ENCODE data around the gene ZMIZ1.

ZMIZ1 gene

DNA sequence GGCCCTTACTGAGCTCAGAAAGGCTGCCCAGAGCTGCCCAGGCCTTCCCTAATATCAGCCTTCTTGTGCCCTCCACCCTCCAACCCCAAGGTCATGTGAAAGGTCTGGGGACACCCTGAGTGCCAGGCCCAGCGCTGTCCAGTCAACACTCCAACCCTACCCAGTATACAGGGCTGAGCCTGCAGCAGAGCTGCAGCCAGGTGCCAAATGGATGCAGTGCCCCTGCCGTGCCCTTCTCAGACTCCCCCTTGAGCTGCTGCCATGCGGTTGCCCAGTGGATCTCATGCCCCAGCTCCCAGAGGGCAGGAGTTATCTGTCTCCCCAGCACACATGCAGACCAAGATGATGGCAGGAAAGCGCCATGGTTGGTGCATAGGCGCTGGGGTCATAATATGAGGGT lies 61.5 kb downstream of the ZMIZ1 start:
- Histone ChIP-seq H3K36me3 (ENCODE audit: control insufficient read depth, insufficient read depth, low read length) (no peaks in the 10 kb centered on the region), H3K27me3 (replicated peaks; ENCODE audit: control insufficient read depth, insufficient read depth, low read length) (peaks cover 1% of the 10 kb centered on the region; the same call in 1 of the 2 replicates), H3K4me3 (replicated peaks; ENCODE audit: low read depth, low read length) (no peak overlapping the region)
- TF ChIP-seq, protein P1, sequence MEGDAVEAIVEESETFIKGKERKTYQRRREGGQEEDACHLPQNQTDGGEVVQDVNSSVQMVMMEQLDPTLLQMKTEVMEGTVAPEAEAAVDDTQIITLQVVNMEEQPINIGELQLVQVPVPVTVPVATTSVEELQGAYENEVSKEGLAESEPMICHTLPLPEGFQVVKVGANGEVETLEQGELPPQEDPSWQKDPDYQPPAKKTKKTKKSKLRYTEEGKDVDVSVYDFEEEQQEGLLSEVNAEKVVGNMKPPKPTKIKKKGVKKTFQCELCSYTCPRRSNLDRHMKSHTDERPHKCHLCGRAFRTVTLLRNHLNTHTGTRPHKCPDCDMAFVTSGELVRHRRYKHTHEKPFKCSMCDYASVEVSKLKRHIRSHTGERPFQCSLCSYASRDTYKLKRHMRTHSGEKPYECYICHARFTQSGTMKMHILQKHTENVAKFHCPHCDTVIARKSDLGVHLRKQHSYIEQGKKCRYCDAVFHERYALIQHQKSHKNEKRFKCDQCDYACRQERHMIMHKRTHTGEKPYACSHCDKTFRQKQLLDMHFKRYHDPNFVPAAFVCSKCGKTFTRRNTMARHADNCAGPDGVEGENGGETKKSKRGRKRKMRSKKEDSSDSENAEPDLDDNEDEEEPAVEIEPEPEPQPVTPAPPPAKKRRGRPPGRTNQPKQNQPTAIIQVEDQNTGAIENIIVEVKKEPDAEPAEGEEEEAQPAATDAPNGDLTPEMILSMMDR (IDR thresholded peaks at IDR 0.05; ENCODE audit: insufficient read depth, low read length, poor library complexity, severe bottlenecking) = no peak
- no peak for DNase-seq (ENCODE audit: extremely low read depth, insufficient read length)

DNA sequence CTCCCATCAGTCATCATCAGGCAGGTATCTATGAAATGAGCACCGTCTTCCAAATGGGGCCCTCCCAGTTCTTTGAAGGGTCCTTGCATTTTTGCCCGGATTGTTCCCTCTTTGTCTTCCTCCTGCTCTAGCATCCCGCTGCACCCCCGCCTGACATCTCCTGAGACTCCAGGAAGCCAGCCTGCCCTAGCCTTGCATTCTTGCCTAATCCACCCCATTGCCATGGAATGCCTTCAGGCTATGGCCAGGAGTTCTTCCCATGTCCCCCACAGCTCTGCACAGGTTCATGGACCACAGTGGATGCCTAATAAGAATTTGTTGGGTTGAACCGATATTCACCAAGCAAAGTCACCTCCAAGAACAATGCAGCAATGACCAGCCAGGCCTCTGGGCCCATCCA lies 62.1 kb downstream of the ZMIZ1 start:
- no peaks in the 10 kb centered on the region for H3K36me3 ChIP-seq (ENCODE audit: control insufficient read depth, insufficient read depth, low read length)
- no peak overlapping the region for H3K4me3 ChIP-seq (replicated peaks; ENCODE audit: low read depth, low read length)
- DNase-seq (ENCODE audit: extremely low read depth, insufficient read length) = no peak
- TF ChIP-seq, protein P1 (IDR thresholded peaks at IDR 0.05; ENCODE audit: insufficient read depth, low read length, poor library complexity, severe bottlenecking) = no peak
- peaks cover 1% of the 10 kb centered on the region; the same call in 1 of the 2 replicates for H3K27me3 ChIP-seq (replicated peaks; ENCODE audit: control insufficient read depth, insufficient read depth, low read length)

DNA sequence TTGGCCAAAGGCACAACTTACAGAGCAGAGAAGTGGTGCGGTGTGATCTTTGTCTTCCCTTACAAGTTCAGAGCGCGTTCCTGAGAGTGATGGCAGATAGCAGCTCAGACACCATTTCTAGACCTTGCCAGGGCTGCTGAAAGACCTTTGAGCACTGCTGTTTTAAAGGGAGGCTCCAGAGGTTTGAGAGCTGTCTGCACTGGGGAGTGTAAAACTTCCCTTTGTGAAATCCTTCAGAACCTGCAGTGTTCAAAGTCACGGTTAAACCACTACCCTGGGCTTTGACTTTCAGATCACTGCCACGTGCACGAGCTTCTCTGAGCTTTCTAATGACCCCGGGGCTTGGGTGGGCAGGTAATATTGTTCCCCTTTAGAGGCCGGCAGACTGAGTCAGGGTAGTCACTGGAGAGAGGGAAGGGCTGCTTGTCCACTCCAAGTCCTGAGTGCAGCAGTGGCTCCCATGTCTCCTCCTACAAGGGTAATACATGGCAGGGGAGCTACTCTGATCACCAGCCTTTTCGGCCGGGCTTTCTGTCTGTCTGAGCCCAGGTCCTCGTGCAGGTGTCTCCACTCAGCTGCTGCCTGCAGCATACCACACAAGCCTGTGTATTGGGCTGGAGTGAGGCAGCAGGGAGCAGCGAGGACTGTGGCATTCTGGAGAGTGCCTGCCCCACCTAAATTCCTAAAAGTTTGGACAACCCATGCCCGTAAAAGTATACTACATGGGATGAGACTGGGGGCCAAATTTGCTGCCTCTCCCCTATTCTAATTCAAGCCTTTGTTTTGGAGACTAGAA lies 63.3 kb downstream of the ZMIZ1 start:
- TF ChIP-seq, protein P1 (IDR thresholded peaks at IDR 0.05; ENCODE audit: insufficient read depth, low read length, poor library complexity, severe bottlenecking) = no peak
- no peaks in the 10 kb centered on the region for H3K36me3 ChIP-seq (ENCODE audit: control insufficient read depth, insufficient read depth, low read length)
- no peak overlapping the region for H3K4me3 ChIP-seq (replicated peaks; ENCODE audit: low read depth, low read length)
- peaks cover 1% of the 10 kb centered on the region; the same call in 1 of the 2 replicates for H3K27me3 ChIP-seq (replicated peaks; ENCODE audit: control insufficient read depth, insufficient read depth, low read length)
- DNase-seq (ENCODE audit: extremely low read depth, insufficient read length) = no peak

DNA sequence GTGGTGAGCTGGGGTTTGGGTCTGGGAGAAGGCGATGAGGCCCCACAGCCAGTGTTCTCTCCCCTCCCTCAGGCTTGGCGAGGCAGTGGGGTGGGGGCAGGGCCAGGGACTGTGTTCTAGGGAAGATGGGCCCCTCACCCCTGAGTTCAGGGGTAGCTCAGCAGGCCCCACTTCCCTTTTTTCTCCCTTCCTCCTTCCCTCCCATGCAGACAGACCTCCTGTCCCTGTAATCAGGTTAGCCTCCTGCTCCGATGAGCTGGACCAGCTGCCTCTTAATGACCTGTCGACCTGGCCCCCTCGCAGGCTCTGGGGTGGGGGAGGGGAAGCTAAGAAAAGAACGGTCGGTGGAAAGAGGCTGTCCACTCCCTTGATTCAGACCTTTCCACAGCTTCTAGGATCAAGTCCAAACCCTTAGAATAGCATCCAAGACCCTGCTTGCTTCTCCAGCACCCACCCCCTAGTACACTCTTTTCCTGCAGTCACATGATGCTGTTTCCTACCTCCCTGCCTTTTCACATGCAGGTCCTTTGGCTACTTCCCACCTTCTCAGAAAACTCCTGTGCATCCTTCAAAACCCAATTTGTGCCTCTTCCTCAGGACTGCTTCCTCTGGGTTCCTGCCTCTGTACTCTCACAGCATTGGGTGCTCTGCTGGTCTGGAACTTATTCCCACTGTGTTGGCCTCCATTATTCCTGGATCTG lies 64.1 kb downstream of the ZMIZ1 start:
- DNase-seq (ENCODE audit: extremely low read depth, insufficient read length) = no peak
- TF ChIP-seq, protein P1 (IDR thresholded peaks at IDR 0.05; ENCODE audit: insufficient read depth, low read length, poor library complexity, severe bottlenecking) = no peak
- peaks cover 1% of the 10 kb centered on the region; the same call in 1 of the 2 replicates for H3K27me3 ChIP-seq (replicated peaks; ENCODE audit: control insufficient read depth, insufficient read depth, low read length)
- H3K36me3 ChIP-seq (ENCODE audit: control insufficient read depth, insufficient read depth, low read length) = no peaks in the 10 kb centered on the region
- no peak overlapping the region for H3K4me3 ChIP-seq (replicated peaks; ENCODE audit: low read depth, low read length)

DNA sequence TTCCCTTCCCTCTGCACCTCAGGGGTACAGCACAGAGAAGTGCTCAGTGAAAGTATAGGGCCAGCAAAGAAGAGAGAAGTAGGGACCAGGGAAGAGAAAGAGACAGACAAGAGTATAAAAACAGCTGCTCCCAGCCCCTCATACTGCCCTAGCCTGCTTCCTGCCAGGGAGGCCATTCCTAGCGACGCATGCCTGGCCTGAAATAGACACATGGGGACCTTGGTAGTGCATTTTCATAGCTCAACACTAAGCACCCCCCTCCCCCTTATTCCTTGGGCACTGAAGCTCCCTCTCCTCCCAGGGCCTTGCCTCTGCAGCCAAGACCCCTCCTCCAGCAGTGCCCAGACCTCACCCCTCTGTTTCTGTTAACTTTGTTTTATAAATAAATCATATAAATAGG lies 64.7 kb downstream of the ZMIZ1 start:
- no peaks in the 10 kb centered on the region for H3K36me3 ChIP-seq (ENCODE audit: control insufficient read depth, insufficient read depth, low read length)
- H3K4me3 ChIP-seq (replicated peaks; ENCODE audit: low read depth, low read length) = no peak overlapping the region
- no peak for DNase-seq (ENCODE audit: extremely low read depth, insufficient read length)
- TF ChIP-seq, protein P1 (IDR thresholded peaks at IDR 0.05; ENCODE audit: insufficient read depth, low read length, poor library complexity, severe bottlenecking) = no peak
- peaks cover 1% of the 10 kb centered on the region; the same call in 1 of the 2 replicates for H3K27me3 ChIP-seq (replicated peaks; ENCODE audit: control insufficient read depth, insufficient read depth, low read length)
